Measurements from ENCODE around the gene ARHGAP18.
A peak's percentile ranks its signal among the peaks of the same experiment; 100 is the strongest.

Gene ARHGAP18

DNA sequence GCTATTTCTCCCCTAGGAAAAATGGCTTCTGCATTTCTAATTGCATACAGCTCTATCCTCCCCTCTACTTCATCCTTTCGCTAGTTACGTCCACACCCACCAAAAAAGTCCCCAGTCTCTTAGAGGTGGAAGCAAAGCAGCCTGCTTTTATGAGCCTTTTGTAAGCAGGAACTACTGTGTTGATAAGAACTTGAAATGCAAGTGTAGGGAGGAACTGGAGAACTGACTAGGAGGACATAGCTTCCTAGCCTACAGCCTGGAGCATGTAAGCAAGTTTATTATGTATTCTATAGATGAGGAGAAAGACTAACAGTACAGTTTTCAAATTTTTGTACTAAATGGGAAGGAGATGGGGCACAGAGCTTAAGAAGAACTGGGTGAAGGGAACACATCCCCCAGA is 10.3 kb downstream of the ARHGAP18 start:
- TF ChIP-seq, protein P1, sequence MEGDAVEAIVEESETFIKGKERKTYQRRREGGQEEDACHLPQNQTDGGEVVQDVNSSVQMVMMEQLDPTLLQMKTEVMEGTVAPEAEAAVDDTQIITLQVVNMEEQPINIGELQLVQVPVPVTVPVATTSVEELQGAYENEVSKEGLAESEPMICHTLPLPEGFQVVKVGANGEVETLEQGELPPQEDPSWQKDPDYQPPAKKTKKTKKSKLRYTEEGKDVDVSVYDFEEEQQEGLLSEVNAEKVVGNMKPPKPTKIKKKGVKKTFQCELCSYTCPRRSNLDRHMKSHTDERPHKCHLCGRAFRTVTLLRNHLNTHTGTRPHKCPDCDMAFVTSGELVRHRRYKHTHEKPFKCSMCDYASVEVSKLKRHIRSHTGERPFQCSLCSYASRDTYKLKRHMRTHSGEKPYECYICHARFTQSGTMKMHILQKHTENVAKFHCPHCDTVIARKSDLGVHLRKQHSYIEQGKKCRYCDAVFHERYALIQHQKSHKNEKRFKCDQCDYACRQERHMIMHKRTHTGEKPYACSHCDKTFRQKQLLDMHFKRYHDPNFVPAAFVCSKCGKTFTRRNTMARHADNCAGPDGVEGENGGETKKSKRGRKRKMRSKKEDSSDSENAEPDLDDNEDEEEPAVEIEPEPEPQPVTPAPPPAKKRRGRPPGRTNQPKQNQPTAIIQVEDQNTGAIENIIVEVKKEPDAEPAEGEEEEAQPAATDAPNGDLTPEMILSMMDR (IDR thresholded peaks at IDR 0.05; ENCODE audit: extremely low read depth, missing control alignments), result no peak
- no peak for DNase-seq (ENCODE audit: low spot score)

DNA sequence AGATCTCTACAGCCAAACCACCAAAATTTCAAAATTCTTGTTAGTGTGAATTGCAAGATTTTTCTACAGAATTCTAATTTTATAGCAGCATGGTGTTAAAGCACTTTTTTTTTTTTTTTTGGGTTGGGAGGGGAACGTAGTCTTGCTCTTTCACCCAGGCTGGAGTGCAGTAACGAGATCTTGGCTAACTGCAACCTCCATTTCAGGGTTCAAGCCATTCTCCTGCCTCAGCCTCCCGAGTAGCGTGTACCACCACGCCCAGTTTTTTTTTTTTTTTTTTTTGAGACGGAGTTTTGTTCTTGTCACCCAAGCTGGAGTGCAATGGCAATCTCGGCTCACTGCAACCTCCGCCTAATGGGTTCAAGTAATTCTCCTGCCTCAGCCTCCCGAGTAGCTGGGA is 11.5 kb downstream of the ARHGAP18 start:
- DNase-seq (ENCODE audit: low spot score), result no peak
- TF ChIP-seq, protein P1 (IDR thresholded peaks at IDR 0.05; ENCODE audit: extremely low read depth, missing control alignments), result no peak

DNA sequence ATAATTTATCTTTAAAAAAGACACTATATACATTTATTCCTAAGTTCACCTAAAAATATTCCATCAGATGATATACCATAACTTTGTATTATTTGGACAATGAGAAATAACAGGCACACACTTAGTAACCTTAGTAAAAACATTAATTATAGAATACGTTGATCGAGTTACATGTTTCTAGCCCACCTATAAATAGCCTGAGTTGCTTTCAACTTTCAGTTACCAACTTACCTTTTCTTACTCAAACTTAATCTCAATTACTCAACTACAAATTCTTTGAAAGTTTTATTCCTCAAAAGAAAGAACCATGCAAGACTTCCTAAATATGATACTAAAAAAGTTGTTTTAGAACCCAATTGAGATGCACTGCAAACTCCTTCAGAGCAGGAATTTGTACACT is 12.2 kb downstream of the ARHGAP18 start:
- TF ChIP-seq, protein P1 (IDR thresholded peaks at IDR 0.05; ENCODE audit: extremely low read depth, missing control alignments), result no peak
- DNase-seq (ENCODE audit: low spot score), result no peak

DNA sequence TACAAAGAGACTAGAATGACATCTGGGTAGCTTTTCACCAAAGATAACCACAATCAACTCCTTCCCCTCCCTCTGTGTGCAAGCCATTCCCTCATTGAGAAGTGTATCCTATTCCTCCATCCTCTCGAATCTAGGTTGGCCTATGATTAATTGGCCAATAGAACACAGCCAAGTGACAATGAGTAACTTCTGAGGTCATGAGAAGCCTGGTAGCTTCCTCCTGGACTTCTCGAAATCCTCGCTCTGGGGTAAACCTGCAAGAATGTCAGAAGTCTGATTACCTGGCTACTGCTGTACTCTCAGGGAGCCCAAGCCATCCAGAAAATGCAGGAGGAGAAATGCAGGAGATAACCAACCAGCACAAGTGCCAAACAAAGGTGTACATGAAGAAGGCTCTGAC is 13.1 kb downstream of the ARHGAP18 start:
- DNase-seq (ENCODE audit: low spot score), result no peak

DNA sequence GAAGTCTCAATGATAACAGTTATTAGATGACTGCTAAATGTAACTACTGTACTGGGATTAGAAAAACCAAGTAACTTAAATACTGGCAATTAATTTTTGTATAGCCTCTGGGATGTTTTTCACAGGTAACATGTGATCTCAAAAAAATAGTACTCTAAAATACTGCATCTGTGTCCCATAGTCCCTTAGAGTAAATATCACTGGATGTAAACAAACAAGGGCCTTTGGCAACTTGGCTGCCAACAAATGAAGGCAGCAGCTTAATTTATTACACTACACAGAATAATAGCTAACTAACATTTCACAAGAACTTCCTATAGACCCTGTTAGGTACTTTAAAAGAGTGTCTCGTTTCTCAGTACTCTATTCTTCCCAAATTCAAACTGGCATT is 14.0 kb downstream of the ARHGAP18 start:
- no peak for DNase-seq (ENCODE audit: low spot score)
- TF ChIP-seq, protein P1 (IDR thresholded peaks at IDR 0.05; ENCODE audit: extremely low read depth, missing control alignments), result no peak

More for the DNA sequence above, 13.1 kb downstream of the ARHGAP18 start:
- TF ChIP-seq, protein P1 (IDR thresholded peaks at IDR 0.05; ENCODE audit: extremely low read depth, missing control alignments), result no peak

DNA sequence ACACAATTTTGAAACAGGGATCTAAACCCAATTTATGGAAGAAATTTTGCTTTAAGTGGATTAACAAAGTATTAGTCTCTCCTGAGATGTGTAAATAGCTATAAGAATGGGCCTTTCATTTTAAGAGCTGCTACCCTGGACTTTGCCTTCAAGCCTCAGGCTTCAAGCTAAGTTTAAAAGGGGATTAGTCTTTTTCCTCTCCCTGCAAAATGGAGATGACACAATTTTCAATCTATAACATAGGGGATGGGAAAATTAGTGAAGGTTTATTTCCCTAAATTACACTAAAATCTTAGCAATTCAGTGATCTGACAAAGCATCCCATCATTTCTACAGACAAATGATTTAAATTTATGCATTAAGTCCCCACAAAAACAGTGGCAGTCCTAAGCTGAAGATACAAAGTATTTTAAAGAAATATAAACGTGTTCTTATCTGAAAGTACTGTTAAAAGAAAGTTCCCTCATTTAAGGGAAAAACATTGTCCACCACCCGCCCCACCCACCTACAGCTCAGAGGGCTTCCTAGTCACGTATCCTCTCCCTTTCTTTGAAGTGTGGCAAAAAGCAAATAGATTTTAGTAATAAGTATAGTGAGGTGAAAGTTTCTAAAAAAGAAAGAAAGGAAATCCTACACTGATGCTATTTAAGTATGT is 14.5 kb downstream of the ARHGAP18 start:
- DNase-seq (ENCODE audit: low spot score), result peak; percentile 31

DNA sequence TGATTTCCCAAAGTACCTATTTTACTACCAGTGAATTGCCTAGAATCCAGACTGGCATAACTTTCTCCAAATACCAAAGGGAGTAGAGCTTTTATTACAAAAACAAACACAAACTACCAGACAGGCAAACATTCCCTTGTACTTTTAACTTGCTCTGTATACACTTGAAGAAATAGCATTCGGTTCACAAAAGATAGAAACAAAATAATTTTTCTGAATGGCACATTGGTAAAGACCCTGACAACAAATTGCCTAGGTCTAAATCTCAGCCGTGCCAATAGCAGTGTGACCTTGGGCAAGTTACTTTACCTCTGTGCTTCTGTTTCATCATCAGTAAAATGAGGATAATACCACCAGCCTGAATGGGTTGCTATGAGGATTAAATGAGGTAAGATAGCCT is 15.9 kb downstream of the ARHGAP18 start:
- TF ChIP-seq, protein P1 (IDR thresholded peaks at IDR 0.05; ENCODE audit: extremely low read depth, missing control alignments), result no peak
- DNase-seq (ENCODE audit: low spot score), result no peak

More for the DNA sequence above, 14.5 kb downstream of the ARHGAP18 start:
- TF ChIP-seq, protein P1 (IDR thresholded peaks at IDR 0.05; ENCODE audit: extremely low read depth, missing control alignments), result no peak
